Stimulated activated CD4-positive, alpha-beta T cell treated with anti-CD3 and anti-CD28 coated beads, TNF-alpha, amount 100 ng/mL, for 4 hours (primary cell): ENCODE measurements around the gene AATF.

Experiments used
- DNase-seq, 3 experiments: peaks; one replicate each; pipeline ENCODE4 v3.0.0-alpha.2; 2020; ENCODE audit warnings: low read depth in 3 of 3

Gene AATF

GRCh38 chr17:37081287-37081686 is 132.5 kb downstream of the AATF start:
- DNase-seq = no peak

GRCh38 chr17:37082311-37082860 is 133.6 kb downstream of the AATF start:
- DNase-seq = no peak

GRCh38 chr17:37082985-37083384 is 134.2 kb downstream of the AATF start:
- DNase-seq = no peak

- no peak for DNase-seq
These were observed 134.7 kb downstream of the AATF start for GRCh38 chr17:37083456-37083855.

- DNase-seq = no peak
These were observed 135.6 kb downstream of the AATF start for GRCh38 chr17:37084372-37084771.

GRCh38 chr17:37086334-37086733 is 137.6 kb downstream of the AATF start:
- no peak for DNase-seq

GRCh38 chr17:37086948-37087347 is 138.2 kb downstream of the AATF start:
- no peak for DNase-seq

- no peak for DNase-seq
These were observed 138.9 kb downstream of the AATF start for GRCh38 chr17:37087683-37088082.

- DNase-seq = no peak
These were observed 139.7 kb downstream of the AATF start for GRCh38 chr17:37088459-37088858.

DNA sequence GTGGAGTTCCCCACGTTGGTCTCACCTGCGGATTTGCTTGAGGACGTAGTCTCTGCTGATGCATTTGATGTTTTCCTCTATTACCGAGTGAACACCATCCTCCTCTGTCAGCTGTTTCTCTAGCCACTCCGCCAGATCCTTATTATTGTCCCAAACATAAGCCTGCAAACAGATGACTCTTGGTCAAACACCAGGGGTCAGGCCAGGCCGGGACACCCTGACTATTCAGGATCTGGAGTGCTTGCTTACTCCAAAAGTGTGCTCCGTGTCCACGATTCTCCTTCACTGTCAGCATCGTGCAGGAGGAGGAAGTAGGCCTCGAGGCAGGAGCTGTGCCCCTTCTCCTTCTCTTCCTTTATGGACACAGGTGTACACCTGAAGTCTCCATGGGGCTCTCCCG is 140.2 kb downstream of the AATF start:
- no peak for DNase-seq

- DNase-seq = no peak
These were observed 141.2 kb downstream of the AATF start for GRCh38 chr17:37089956-37090355.

GRCh38 chr17:37090941-37091340 is 142.2 kb downstream of the AATF start:
- no peak for DNase-seq

DNA sequence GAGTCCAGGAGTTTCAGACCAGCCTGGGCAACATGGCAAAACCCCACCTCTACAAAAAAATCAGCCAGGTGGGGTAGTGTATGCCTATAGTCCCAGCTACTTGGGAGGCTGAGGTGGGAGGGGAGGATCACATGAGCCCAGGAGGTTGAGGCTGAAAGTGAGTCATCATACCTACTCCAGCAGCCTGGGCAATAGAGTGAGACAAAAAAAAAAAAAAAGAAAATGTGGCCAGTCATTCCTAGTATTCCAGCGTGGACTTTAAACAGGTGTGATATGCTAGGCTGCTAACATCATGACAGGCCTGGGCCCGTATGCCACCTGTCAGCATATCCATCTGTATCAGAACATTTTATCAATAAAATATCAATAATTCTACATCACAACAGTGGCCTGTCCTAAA is 143.3 kb downstream of the AATF start:
- DNase-seq = no peak

DNA sequence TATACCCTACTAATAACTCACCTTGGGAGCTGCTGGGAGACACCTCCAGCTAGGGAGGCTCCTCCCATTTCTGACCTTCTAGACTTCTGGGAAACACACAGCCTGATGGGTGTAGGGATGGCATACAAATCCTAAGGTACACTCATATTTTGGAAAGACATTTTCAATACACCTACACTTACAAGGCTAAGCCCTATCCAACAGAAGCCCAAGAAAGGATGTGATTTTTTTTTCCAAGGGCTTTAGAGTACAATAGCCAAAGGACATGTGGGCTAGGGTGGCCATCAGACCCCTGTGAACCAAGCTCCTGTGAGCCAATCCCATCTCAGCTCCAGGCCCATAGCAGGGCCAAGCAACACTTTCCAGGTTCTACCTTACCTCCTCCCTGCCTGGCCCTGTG is 143.9 kb downstream of the AATF start:
- no peak for DNase-seq

- DNase-seq = no peak
These were observed 145.6 kb downstream of the AATF start for GRCh38 chr17:37094391-37094790.

DNA sequence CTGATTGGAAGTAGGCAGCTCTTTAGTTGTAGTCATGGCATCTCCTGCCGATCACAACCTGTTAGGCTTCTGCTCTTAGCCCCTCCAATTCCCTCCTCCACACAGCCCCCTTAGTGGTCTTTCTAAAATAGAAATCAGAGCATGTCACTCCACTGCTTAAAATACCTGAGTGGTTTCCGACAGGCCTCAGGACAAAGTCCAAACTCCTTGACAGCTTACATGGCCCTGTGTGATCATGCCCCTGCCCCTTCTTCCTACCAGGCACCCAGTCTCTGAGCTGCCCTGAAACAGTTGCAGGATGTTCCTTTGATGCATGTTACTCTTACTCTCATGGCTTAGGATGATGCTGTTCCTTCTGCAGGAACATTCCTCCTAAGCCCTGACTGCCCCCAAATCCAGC is 147.3 kb downstream of the AATF start:
- DNase-seq = no peak

DNA sequence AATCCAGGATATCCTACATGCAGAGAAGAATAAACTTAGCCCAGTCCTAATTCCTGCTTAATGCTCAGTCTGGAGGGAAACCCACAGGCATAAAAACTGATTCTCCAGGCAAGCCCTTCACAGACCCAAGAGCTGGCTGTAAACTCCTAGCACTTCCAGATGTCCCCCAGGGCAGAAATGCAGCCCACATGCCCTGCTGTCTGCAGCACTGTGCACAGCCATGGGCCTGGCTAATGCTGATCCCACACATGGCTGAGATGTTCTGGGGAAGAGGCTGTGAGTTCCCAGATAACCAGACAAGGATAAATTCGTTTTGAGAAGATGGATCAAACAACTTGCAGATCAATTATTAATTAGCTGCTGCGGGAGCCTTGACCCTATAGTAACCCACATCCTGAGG is 148.4 kb downstream of the AATF start:
- DNase-seq = no peak

DNA sequence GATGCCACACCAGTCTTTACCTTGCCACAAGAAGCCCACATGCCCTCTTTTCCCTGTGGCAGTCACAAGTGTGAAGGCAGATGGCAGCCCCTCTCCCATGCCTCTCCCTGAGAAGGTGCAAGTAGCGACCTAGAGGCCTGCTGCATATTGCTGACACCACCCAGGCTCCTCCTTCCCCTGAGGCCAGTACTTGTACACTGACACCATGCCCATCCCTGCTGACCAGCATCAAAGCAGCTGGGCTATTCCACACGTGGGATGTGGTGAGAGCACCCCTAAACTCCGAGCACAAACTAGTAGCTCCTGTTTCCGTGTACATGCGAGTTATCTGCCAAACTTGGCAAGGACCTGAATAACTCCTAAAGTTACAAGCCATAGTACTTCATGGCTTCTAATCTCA is 149.4 kb downstream of the AATF start:
- DNase-seq = no peak

GRCh38 chr17:37098910-37099664 is 150.3 kb downstream of the AATF start:
- DNase-seq = no peak

DNA sequence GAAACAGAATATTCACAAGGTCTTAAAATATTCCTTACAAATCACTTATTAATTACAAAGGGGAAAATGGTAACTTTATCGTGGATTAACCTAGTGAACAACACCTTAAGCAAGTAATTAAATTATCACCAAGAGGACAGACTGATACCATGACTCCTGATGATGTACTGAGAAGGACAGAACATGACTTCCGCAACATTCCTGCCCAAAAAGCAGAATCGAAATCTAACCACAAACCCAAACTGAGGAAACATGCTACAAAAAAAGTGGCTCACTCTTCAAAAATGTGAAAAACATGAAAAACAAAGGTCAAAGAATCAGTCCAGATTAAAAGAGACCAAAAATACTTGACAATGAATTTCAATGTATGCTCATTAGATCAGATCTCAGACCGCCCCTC is 151.5 kb downstream of the AATF start:
- no peak for DNase-seq

GRCh38 chr17:37101306-37101705 is 152.6 kb downstream of the AATF start:
- DNase-seq = no peak

DNA sequence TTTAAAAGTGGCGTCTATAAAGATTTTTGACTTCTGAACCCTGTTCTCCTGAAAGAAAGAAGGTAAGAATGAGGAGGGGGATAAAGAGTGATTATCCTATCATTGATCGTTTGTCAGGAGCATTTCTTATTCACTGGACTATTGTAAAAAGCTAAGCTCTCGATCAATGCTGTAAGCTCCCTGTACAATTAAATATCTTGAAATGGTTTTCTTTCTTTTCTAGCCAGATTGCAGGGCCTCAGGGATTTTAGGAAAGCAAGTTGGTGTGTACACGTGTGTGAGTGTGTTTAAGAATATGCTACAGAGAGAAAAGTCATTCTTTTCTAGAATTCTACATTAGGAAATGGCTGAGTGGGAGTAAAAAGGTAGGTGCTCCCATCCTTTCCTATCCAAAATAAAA is 154.5 kb downstream of the AATF start:
- no peak for DNase-seq

GRCh38 chr17:37106049-37106448 is 157.3 kb downstream of the AATF start:
- no peak for DNase-seq
